CD4-positive, alpha-beta T cell treated with Interleukin-17A for 1 hour (primary cell): Measurements from ENCODE around the gene GPBAR1.
"Not testable (repeated sequence)": the region's sequence is repeated elsewhere in the genome, so short reads cannot be mapped to it uniquely, and the experiment has no call there.

Experiments
- DNase-seq: peaks from one replicate; pipeline ENCODE4 v3.0.0-alpha.2; 2020

Gene GPBAR1

DNA sequence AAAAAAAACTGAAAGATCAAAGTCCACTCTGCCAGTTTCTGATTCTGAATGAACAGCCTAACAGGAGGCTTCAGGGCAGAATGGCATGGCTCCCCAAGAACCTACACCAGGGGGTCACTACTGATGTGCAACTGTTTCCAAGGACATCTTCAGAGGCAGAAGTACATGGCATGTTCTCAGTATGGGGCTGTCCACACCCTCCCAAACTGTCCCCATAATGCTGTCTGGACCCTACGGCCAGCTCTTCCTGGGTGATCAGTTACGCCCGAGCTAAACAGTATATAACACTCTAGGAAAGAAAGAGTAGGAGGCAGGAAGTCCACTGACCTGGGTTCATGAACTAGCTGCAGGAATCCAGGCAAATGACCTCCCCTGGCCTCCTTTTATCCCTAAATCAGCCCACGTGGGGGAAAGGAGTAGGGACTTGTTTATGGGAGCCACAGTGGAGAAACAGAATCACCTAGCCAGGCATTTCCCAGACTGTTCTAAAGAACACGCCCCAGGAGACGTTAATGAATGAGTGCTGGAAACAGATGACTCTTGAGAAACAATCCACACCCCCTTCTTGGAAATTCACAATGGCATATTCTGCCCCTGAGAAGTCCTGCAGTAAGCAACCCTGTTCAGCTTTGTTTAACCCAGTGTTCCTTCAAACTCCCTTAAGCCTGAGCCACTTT lies 29.0 kb downstream of the GPBAR1 start:
- no peak for DNase-seq

DNA sequence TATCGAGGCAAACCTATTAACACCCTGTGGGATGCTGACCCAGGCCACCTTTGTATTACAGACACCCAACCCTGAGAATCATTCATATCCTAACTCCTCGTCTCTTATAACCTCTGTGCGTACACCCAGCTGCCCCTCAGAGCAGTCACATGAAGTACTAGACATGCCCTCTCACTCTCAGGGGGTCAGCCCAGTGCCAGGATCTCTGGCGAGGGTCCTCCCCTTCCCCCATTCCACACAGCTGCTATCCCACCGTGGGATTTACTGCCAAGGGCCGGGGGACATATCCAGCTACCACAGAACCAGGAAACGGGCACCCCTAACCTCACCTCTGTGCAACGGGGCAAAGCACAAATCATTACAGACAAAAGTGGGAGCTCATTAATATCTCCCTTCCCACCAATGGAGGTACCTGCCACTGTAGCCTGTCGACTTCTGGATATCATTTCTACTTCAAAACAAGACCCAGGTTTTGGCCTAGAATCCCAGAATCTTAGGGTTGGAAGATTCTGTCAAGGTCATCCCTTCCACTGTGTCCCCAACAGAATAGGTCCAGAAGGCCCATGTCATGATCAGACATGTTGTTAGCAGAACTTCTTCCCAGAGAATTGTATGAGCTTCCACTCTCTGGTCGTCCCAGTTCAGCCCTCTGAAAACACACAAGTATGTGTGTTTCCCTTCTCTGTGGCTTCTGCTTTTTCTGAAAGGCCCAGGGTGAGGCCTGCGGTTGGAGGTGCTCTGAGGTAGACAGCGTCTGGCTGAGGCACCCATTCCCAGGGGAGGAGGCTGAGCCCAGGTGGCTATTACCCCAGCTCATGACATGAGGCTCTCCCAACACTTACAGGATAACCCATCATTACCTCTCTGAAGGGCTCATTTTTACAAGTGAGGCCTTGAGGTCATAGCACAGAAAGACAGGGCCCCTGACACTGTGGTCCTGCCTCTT lies 29.8 kb downstream of the GPBAR1 start:
- peak; percentile 75 for DNase-seq

DNA sequence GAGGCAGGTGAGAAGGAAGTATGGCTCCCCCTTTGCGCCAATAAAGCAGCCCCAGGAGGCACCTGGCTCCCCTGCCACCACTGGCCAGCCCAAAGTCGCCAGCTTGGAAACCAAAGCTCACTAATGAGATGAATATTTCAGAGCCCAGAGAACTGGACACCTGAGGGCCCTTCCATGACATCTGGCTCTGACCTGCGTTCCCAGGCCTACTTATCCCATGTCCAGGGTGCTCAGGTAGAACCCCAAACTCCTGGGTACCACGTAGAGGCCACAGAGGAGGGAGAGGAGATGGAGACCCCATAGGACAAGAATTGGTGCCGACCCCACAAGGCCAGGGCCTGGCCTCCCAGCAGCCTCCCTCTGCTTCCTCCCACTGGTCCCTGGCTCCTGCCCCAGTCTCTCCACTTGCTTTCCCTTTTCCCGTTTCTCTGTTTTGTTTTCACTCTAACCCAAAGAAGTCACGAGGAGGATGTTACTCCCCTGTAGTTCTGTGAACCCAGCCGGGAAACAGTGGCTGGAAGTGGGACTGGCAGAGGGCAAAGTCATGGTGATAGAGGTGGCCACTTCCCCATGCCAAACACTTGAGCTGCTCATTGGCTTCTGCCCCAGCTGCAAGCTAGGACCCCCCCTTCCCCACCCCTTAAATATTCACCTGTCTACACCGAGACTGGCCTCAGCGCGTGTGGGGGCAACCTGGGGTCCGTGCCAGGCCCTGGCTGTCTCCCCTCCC lies 30.7 kb downstream of the GPBAR1 start:
- peak; percentile 42 for DNase-seq

DNA sequence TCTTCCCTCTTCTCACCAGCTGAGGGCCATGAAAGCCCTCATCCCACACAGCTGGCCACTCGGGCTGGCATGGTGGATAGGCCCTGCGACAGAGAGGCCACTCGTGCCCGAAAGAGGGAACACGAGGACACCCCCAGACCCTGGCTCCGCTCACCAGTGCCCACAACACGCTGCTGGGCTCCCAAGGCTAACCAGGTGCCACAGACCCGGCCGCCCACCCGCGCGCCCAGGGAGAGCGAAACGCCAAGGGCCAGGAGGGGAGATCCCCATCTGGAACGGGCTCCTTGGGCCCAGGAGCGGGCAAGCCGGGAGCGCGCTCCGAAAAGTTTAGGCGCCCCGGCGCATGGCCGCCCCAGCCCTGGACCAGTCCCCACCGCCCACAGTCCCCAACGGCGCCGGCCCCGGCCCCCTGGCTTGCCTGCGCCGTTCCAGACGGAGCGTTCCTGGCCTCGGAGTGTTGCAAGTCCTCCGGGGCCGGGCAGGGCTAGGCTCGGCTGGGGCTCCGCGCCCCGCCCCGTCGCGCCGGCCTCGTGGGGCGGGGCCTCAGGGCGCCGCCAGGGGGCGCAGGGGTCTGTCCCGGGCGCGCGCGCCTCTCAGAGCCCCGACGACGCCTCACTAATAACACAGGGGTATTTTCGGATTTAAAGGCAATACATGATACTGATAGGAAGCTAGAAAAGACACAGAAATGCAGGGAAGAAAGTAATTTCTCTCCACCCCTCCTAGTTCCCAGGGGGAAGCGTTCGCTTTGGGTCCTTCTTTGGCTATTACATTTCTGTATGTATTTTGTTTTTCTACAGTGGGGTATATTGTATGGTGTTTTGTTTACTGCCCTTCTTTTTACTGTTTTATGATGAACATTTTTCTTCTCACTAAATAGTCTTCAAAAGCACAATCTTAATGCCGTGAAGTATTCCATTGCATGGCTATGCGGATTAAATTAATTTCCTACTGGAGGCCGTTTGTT lies 31.5 kb downstream of the GPBAR1 start, which contains the start of gene TMBIM1:
TMBIM1 (minus strand) TSS at position 456 of the 967 bp plus-strand sequence. CDS start 10,362 bp downstream, outside the sequence.
- peak; percentile 86 for DNase-seq

DNA sequence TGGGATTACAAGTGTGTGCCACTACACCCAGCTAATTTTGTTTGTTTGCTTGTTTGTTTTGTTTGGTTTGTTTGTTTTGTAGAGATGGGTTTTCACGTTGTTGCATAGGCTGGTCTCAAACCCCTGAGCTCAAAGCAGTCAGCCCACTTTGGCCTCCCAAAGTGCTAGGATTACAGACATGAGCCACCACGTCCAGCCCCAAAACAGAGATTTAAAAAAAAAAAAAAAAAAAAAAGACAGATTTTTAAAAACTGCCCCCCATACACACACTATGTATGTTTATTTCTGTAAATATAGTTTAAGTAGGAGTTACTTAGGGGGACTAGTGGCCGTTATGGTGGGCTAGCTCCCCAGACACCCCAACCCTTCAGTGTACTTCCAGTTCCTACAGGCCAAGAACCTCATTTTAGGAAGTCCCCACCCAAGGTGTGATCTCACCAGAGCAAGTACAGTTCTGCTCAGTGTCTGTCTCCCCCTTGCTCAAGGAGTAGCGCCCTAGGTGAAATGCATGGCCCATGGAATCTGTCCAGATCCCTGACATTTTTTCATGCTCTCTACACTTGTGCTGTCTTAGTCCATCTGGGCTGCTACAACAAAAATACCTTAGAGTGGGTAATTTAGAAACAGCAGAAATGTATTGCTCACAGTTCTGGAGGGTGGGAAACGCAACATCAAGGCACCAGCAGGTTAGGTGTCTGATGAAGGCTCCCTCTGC lies 33.1 kb downstream of the GPBAR1 start:
- DNase-seq, result no peak

DNA sequence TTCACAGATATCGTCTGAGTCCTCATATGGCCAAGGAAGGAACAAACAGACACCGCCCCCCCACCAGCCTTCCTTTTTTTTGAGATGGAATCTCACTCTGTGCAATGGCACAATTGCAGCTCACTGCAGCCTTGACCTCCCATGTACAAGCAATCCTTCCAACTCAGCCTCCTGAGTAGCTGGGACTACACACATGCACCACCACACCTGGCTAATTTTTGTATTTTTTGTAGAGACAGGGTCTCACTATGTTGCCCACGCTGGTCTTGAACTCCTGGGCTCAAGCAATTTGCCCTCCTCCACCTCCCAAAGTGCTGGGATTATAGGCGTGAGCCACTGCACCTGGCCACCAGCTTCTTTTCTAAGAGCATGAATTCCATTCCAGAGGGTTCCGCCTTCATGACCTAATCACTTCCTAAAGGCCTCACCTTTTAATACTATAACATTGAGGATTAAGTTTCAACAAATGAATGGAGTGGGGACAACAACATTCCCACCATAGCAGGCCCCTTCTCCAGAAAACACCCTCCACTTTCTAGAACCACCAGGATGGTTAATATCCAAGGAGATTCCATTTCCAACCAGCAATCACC lies 33.7 kb downstream of the GPBAR1 start:
- DNase-seq, result no peak

DNA sequence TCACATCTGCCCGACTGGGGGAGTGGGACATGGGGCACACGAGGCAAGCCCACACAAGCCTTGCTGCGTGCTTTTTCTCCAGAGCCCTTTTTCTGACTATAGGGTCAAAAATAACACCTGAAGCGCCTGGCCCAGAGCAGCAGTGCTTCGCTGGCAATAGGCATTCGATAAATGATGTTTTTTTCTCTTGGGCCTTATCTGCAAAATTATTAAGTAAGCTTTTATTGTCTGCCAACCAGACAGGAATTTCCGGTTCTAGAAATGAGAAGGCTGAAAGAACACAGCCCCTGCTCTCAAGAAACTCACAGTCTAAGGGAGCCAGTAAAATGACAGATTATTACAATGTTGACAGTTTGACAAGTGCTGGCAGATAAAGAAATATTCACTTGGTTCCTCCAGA lies 34.2 kb downstream of the GPBAR1 start:
- no peak for DNase-seq

DNA sequence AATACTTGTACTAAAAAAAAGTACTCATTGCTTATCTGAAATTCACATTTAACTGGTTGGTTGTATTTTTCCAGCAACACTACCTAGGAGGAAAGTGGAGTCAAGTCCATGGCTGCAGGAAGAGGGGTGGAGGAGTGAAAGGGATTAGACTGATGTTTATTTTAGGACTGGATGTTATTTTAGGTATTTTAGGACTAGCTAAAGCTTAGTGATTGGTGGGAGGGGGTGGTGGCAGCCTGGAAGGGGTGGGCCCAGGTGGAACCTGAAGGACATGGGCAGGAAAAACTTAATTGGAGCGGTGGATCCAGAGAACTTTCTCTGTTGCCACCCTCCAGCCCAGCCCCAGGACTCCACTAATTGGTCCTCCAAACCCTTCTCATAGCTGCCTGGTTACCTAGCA lies 35.4 kb downstream of the GPBAR1 start:
- DNase-seq, result no peak

DNA sequence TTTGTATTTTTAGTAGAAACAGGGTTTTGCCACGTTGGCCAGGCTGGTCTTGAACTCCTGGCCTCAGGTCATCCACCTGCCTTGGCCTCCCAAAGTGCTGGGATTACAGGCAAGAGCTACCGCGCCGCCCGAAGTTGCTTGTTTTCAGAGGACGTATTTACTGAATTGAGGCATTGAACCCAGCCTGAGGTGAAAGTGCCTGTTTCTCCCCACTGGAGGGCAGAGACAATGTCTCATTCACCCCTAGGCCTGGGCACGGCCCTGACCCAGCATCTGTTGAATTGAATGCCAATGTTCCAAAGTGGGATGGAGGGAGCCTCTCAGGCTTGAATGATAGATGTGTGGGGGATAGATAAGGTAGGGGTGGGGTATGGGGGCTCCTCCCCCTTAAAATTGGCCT lies 36.0 kb downstream of the GPBAR1 start:
- no peak for DNase-seq

DNA sequence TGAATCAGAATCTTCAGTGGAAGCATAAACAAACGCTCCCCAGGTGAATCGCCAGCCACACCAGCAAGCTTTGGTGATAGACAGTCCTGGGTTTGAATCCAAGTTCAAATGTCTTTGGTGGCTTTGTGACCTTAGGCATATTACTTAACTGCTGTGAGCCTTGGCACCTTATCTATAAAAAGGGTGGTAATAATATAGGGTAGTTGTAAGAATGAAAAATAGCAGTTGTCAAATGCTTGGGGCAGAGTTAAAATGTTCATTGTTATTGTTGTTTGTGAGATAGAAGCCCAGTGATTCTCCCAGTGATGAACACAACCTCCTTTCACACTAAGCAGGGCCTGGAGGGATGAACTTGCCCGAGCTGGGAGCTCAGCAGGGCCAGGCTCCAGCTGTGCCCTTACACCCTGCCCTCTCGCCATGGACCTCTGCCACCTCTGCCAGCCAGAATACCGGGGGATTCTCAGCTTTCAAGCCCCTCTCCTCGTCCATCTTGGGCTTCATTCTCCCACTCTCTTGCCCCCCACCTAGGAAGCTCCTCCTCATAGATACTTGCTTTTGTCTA lies 37.6 kb downstream of the GPBAR1 start:
- DNase-seq, result no peak

DNA sequence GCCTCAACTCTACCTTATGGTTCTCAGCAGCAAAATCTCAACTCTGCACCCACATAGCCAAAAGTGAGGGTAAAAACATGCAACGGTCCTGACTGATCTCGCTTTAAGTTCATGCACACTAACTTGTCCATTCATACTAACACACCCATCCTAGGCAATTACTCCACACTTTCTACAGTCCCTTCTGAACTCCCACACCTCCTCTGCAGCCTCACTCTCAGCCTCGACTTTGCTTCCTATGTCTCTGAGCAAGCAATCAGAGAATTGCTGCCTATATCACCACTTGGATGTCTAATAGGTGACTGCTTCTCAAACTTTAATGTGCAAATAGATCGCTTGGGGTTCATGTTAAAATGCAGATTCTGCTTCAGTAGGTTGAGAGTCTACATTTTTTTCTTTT lies 39.3 kb downstream of the GPBAR1 start:
- DNase-seq, result no peak

DNA sequence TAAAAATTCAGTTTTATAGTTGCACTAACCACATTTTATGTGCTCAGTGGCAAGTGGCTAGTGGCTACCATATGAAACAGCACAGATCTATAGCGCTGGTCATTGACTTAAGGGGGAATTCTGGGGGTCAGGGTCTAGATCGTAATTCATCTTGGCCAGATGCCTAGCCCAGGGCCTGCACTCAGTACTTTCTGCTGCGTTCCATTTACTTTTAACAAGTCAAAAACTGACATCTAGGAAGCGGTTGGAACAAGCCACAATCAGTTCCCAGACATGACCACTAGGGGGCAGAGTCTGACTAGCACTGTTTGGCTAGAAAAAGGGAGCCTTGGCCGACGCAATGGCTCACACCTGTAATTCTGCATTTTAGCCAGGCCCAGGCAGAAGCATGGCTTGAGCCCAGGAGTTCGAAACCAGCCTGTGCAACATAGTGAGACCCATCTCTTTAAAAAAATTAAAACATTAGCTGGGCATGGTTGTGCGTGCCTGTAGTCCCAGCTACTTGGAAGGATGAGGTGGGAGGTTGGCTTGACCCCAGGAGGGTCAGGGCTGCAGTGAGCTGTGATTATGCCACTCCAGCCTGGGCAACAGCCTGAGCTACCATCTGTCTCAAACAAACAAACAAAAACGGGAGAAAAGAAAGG lies 40.5 kb downstream of the GPBAR1 start:
- peak; percentile 92 for DNase-seq

DNA sequence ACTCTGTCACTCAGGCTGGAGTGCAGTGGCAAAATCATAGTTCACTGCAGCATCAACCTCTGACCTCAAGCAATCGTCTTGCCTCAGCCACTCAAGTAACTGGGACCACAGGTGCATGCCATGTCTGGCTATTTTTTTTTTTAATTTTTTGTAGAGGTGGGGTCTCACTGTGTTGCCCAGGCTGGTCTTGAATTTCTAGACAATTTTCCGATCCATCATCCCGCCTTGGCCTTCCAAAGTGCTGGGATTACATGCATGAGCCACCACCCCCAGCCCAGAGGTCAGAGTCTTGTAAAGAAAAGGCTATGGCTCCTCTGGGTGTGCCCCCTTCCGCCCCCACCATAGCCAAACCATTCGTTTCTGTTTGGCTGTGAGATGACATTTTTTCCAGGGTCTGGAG lies 44.6 kb downstream of the GPBAR1 start:
- no peak for DNase-seq

DNA sequence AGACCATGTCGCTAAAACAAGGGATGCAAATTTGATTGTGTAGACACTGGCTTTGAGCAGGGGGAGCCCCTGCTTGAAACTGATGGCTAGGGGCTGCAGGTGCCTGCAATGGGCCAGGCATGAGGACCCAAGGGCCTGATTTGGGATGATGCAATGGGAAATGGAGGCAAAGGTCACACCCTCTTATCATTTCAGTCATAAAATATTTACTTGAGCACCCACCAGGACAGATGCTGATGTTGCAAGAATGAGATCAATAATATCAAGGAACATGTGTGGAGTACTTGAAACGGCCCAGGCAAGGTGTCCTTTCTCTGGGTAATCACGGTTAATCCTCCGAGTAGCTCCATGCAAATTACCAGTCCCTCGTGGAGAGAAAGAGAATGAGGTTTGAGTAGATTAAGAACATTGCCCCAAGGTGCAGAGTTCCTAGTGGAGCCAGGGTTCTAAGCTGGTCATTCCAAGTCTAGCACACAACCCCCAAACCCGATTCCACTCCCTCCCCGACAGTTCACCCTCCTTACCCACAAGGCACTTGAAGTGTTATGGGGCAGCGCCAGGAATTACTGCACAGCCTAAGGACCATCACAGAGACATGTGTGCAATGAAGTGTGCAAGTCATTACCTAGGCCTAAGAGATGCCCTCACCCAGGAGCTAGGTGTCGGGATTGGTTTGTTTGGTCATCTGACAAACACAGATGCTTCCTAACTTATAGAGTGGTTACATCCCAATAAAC lies 45.5 kb downstream of the GPBAR1 start:
- DNase-seq, result no peak

DNA sequence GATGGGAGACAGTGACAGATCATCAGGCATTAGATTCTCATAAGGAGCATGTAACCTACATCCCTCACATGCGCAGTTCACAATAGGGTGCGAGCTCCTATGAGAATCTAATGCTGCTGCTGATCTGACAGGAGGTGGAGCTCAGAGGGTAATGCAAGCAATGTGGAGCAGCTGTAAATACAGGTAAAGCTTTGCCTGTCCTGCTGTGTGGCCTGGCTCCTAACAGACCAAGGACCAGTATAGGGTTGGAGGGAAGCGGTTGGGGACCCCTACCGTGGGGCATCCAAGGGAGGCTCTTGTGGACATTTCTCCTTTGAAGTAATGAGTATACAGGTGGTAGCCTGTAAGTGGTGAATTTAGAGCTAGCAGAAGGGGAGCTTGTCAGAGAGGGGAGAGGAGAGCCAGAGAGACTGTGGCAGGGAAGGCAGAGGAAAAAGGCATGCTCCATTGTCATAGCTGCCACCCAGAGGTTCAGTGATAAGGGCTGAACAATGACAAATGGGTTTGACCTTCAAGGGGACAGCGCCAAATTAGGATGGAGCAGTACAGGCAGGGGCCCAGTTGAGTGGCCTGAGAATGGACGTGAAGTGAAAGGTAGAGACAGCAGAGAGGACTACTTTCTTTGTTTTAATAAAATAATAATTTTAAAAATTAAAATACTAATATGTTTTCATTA lies 46.7 kb downstream of the GPBAR1 start:
- DNase-seq, result no peak

DNA sequence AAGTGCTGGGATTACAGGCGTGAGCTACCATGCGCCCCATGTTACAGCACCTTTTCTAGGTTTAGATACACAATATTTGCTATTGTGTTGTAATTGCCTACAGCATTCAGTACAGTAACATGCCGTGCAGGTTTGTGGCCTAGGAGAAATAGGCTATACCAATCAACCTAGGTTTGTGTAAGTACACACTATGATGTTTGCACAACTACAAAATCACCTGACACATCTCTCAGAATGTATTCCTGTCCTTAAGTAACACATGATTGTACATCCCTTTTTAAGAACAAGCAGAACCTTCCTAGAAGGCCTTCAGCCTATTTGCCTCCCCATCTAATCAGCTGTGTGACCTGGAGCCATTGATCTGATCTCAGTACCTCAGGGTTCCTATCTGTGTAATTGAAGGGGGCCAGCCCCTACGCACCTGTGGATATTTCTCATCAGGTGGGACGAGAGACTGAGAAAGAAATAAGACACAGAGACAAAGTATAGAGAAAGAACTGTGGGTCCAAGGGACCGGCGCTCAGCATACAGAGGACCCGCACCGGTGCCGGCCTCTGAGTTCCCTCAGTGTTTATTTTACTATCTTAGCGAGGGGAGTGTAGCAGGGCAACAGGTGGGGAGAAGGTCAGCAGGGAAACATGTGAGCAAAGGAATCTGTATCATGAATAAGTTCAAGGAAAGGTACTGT lies 50.2 kb downstream of the GPBAR1 start:
- DNase-seq, result no peak

DNA sequence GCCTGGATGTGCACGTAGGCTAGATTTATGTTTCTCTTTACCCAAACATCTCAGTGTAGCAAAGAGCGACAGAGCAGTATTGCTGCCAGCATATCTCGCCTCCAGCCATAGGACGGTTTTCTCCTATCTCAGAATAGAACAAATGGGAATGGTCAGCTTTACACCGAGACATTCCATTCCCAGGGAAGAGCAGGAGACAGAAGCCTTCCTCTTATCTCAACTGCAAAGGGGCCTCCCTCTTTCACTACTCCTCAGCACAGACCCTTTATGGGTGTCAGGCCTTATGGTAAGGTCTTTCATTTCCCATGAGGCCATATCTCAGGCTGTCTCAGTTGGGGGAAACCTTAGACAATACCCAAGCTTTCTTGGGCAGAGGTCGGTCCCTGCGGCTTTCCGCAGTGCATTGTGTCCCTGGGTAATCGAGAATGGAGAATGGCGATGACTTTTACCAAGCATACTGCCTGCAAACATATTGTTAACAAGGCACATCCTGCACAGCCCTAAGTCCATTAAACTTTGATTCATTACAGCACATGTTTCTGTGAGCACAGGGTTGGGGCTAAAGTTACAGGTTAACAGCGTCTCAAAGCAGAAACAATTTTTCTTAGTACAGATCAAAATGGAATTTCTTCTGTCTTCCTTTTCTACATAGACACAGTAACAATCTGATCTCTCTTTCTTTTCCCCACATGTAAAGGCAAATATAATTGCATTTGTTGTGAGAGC lies 50.9 kb downstream of the GPBAR1 start:
- not testable (repeated sequence) for DNase-seq
